Stimulated activated CD4-positive, alpha-beta T cell treated with anti-CD3 and anti-CD28 coated beads, TNF-alpha, amount 100 ng/mL, for 24 hours (primary cell): Measurements from ENCODE around the gene PARVA.

Experiments
- DNase-seq, 3 experiments: peaks; one replicate each; pipeline ENCODE4 v3.0.0-alpha.2; 2020; ENCODE audit warnings: low read depth in 3 of 3

Gene PARVA

DNA sequence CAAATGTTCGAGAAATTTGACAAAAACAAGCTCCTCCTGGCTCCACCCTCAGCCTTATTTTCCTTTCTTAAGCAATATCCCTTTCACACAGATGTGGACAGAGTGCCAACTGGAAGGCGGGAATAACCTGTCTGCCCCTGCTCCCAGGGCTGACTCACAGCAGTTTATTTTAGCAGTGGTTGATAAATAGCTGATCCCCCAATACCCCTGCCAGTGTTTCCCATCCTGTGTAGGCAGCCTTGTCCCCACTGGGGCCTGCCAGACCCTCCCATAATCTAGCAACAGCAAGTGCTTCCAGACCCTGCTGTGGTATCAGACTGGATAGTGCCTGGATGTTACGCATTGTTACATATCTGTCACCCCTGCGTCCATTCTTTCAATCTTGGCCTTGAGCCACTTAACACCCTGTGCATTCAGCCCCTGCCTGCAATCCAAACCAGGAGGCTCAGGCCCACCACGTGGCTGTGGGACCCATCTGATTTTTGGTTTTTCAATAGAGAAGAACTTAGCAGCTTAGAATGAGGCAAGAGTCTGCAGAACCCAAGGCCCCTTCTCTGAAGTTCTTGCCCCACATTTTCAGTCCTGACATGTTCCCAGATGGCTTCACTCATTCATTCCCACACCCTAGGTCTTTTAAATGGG, 53.7 kb downstream of the PARVA start:
- no peak for DNase-seq

DNA sequence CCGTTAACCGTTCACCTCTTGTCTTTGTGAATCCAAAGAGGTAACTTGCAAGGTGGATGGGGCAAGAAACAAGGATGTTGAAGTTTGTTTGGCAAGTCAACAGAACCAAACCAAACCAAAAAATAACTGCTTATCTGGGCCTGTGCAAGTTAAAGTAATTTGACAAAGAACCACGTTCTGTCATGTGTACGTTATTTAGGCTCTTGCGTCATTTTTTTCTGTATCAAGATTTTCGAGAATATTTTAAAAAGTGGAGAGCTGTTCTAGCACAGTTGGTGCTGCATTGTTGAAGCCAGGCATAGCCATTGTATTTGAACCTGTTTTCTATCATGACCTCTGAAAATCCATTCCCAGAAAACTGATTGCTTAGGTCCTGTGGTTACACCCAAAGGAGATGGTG, 55.1 kb downstream of the PARVA start:
- DNase-seq: no peak

DNA sequence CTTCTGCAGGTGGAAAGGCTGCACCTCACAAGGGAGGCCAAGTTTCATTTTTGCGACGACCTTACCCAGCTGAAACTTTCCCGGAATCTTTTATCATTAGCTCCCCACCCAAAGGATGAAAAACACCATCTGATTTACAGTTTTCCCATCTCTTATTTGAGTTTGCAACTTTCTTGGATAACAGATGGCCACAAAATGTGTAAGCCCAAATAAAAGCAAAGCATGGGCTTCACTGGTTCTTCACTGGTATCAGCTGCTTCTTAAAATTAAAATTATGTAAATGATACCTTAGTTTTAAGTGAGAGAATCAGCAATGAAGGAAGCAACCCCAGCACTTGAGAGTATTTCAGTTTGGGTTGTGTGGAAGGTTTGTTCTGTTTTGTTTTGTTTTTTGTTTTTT, 55.8 kb downstream of the PARVA start:
- DNase-seq: no peak

DNA sequence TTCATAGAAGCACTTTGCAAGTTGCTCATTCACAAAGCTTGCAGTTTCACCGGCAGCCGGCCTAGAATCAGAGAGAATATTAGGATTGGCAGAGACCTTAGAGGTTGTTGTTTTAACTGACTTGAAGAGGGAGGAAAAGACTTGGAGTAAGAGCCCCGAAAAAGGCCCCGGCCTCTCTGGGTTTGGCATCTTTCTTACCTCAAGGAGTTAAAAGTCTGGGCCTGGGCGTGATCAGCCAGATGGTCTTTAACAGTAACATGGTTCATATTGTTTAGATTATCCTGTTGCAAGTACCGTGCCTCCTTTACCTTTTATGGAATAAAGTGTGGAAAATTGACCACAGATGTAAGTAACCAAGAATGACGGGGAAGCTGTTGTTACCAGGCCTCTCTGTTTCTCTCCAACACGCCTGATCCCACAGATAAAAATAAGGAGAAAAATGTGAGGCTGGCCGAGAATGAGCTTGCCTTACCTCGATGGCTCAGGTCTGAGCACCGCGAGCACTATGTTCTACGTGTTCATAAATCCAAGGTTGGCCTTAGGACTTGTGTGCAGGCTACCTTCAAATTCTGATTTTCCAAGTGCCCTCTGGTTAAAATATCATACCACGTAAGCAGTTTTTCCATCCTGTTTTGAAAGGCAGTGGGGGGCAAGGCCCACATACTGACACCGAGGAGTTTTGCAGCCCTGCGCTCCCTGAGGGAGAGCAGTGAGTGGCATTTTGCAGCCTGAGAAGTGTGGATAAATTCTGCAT, 56.4 kb downstream of the PARVA start:
- no peak for DNase-seq

DNA sequence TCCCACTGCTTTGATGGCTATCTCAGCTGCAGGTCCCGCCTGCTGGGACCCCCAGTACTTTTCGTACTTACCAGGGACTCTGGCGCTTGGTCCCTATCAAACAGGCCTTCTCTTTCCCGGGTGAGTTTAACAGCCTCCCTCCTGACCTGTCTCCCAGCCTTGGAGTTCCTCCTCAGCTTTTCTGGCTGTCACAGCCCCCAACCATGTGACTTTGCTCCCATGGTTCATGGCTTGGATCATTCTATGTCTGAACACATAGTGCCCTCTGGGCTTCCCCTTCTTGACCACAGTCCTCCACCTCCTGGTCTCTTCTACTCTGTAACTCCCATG, 56.9 kb downstream of the PARVA start:
- no peak for DNase-seq

DNA sequence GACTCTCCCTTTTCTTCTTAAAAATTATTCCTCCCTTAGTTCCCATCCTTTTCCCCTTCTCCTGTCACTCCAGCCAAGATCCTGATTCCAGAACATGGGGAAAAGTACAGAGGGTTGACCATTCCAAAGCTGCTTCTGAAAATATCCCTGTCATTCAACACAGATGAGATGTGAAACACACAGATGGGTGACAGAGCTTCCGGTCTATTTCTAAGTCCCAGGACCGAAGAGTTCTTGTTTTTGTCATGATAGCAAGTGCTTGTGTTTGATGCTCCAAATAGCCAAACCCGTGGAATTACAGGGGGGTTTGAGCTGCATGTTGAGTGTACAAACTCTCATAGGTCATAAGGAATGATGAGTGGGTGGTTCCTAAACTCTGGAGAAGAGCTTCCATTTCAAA, 57.9 kb downstream of the PARVA start:
- no peak for DNase-seq

DNA sequence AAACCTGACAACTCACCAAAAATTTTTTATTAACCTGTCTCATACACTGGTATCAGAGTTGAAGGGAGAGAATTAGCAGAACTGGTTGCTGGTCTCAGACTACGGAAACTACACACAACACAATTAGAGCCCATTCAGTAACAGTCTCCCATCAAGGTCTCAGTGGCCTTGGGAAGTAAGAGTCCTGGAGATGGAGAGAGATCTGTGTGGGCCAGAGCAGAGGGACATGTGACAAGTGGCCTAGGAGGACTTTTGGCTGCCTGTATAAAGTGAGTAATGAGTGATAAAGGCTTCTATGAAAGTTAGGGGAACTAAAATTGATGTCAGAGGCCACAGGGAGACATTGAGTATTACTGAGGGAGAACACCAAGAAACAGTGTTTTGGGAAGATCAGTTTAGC, 58.9 kb downstream of the PARVA start:
- no peak for DNase-seq

DNA sequence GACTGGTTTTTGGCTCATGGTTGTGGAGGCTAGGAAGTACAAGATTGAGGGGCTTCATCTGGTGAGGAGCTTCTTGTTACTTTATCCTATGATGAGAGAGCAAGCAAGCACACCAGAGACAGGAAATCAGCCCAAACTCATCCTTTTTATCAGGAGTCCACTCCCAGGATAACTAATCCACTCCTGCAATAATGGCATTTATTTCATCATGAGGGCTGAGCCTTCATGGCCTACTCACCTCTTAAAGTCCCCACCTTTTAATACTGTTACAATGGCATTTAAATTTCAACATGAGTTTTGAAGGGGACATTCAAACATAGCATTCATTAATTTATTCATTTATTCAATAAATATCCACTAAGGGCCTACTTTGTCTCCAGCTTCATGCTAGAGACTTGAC, 60.9 kb downstream of the PARVA start:
- DNase-seq: no peak

DNA sequence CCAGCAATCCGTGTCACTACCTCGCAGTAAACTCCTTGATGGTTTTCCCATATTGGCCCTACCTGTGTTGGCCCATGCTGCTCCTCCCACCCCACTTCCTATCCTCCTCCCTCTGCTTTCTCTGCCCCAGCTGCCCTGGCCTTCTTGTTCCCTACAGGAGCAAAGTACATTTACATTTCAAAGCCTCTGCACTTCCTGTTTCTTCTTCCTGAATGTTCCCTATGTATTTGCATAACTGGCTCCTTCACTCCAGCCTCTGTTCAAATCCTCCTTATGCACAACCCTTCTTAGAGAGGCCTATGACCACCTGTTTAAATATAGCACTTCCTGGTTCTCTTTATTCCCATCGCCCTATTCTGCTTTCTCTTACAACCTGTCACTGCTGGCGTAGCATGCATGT, 62.2 kb downstream of the PARVA start:
- no peak for DNase-seq

DNA sequence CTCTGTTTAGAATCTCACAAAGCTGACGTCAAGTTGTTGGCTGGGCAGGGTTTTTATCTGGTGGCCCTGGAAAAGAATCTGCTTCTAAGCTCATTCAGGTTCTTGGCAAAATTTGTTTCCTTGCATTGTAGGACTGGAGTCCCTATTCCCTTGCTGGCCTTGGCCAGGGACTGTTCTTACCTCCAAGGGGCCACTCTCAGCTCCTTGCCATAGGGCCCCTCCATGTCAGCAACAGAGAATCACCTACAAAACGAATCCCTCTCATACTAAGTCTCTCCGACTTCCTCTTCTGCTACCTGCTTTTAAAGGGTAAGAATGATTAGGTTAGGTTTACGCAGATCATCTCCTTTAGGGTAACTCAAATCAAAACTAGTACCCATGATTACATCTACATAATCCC, 63.2 kb downstream of the PARVA start:
- DNase-seq: no peak

DNA sequence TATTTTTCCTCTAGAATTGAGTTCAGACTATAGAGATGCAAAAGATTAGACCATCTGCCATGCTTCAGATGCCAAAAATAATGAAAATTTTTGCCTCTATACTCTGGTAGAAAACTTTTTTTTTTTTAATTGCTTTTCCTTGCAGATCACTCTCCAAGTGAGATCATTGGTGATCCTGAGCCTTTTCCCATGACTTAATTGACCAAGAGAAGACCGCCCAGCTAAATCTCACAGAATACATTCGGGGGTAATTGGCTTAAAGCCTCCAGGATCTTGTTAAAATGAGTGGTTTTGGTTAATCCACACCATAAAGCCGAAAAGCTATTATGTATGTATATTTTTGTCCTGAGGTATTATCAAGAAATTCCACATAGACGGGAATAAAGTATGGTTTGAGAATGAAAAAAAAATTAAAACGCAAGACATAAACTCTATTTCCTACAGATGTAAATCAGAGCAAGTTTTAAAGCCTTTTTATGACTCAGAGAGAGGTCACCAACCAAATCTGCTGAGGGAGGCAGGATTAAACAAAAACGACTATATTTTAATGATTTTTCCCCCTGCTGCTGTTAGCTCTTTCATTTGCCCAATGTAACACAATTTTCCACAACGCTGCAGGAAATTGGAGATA, 64.0 kb downstream of the PARVA start:
- DNase-seq: no peak

DNA sequence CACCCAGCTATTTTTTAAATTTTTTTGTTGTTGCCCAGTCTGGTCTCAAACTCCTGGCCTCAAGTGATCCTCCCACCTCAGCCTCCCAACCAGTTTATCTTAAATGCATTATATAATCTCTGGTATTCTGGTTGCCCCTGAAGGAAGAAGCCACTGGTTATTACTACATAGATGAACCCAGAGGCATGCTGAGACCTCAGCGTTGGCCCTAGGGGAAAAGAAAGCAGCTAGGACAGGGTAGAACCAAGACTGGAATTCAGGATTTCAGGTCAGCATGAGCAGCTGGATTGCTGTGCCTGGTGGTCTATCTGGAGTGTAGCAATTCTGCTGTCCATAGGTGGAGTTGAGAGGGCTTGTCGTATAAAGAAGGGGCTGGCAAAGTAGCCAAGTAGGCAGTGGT, 67.2 kb downstream of the PARVA start:
- DNase-seq: no peak

DNA sequence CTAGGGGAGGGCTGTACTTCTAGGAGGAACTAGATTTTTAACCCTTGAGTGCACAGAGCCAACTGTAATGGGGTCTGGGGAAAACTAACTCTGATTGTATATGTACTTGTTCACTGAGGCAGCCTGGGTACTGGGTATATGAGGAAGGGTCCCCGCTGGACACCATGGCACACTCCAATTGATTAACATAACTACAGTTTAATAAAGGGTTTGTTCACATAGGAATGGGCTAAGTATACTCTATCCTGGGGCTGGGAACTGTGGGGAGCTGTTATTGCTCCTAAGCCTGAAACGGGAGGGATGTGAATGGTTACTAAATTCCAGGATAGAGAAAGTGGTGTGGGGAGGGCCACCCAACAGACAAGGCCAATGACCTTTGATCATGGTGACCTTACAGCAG, 67.6 kb downstream of the PARVA start:
- DNase-seq: no peak

DNA sequence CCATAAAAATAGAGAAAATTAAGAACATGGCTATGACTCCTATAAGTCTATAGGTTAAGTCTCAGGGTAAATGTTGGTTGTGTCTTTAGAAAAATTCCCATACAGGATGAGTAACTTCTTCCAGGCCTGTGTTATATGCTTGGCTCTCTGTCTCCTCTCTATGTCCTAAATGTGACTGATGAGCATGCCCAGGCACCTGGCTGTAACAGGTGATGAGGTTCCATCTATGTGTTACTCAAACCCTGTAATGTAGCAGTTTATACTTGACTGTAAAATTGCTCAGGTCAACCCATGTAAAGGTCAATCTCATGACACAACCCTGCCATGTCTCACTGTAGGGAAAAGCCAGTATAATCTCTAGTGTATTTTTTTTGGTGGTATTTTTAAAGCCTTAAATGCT, 69.5 kb downstream of the PARVA start:
- DNase-seq: no peak

DNA sequence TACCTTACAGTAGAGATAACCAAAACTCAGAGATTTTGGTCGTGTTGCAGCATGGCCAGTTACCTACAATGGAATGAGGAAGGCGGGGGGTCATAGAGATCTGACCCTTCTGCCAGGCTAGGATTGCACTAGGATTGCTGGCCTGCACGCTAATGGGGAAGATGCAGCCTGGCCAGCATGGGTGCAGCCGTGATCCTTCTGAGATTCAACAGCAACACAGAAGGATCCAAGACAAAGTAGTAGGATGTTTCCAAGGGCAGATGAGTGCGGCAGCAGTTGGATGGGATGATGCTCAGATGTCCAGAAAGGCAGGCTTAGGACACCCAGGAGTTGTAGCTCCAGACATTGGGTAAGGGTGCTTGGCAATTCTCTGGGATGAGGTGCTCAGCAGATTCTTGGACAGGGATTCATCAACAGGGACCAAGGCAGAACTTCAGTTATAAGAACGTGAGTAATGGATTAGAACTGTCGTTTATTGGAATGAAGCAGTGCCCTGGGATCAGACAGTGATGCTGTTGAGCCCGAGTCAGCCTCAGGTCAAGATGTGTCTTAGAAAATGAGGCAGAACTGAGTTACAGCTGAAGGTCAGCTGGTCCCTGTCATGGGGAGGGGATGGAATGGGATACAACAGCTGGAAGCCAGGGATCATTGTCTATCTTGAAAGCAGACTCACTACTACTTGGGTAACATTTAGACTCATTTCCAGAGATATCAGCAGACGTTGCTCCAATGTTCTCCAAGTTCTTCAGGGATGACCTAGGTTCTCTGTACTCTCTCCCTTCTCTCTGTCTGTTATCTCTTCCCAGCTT, 71.0 kb downstream of the PARVA start:
- no peak for DNase-seq

DNA sequence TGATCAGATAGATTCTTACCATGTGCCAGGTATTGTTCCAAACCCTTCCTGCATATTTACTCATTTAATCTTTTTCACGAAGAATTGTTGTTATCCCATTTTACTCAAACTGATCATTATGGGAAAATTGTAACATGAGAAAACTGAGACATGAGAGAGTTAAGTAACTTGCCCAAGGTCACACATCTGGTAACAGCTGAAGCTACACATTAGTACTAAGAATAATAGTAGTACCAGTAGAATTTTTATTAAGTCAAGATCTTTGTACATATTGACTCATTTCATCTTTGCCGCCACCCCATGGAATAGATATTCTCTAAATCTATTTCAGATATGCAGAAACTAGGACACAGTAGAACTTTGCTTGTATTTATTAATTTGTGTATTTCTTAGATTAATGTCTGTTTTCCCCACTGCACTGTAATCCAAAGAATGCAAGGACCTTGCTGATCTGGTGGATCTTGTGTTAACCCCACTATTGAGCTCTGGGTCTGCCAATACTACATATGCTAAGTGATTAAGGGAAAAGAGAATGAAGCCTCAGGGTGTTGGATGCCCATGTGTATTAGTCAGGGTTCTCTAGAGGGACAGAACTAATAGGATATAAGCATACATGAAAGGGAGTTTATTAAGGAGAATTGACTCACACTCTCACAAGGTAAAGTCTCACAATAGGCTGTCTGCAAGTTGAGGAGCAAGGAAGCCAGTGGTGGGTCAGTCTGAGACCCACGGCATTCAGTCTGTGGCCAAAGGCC, 72.8 kb downstream of the PARVA start:
- no peak for DNase-seq

DNA sequence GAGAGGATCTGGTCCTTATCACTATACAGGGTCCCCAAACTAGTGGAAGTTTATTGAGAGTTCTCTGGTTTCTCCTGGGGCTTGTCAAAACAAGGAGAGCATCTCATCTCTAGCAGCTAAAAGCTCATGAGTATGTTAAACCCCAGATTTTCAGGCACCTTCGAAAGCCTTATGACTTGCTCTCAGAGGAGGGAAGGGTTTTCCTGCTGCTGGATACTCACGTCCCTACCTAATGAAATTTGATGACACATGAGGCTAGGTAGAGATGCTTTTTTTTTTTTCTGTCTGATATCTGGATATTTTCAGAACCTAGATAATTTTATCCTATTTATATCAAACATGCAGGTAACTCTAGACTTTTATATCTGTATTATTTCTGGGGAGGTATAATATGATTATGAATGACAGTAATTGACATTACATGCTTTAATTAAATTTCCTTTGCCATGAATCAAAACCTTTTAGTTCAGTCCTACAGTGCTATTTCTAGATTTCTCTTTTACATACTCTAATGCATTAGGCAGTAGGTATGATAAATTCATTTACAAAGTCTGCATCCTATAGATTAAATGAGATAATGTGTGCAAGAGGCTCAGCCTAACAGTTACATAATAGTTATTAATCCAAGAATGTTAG, 73.9 kb downstream of the PARVA start:
- DNase-seq: no peak

DNA sequence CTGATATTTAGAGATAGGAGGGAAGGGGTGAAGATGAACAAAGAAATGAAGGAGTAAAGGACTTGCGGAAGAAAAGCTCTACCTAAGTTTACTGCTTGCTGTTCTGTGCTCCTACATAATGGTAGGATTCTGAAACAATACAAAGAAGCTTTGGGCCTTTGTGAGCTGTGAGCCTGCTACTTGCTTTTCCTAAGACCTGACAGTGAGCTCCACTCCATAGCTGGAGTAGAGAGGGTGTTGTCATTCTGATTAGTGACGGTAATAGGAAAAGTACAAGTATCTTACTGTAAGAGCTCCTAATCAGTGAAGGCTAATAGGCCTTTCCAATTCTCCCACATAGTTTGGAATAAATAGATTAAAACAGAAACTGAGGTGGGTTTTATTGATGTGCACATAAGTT, 75.9 kb downstream of the PARVA start:
- DNase-seq: no peak

DNA sequence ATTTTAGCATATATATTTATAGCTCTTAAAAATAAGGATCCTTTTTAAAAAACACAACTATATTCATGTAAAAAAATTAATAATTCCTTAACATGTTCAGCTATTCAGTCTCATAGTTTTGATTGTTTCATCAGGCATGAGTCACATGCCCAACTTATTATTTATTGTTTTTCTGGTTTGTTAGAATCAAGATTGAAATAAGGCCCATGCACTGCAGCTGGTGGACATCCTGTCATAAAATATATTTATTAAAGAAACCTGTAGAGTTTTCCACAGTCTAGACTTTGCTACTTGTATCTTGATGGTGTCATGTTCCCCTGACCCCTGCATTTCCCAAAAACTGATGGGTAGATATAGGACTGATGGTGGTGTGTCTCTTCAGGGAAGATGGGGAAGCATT, 77.4 kb downstream of the PARVA start:
- no peak for DNase-seq

DNA sequence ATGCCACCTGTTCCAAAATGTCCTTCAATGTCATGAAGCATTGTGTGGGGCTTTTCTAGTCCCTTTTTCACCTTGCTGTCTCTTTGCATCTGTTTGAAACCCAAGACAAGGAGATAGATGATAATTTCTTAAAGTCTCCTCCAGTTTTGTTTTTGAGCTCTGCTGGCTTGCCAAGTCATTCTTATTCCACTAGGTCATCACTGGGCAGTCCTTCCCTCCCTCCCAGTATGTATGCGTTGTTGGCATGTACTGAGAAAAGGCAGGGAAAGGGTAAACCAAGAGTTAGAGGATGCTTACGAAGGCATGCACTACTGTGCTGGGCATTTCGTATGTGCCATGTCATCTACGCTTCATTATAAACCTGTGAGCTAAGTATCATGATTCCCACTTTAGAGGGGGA, 78.6 kb downstream of the PARVA start:
- no peak for DNase-seq
